Measurements from ENCODE around the gene PPM1H.

- TF ChIP-seq CTCF (conservative IDR thresholded peaks at IDR 0.05; ENCODE audit: low read length): no peak
- no peak for TF ChIP-seq EZH2phosphoT487 (IDR thresholded peaks at IDR 0.05; ENCODE audit: borderline replicate concordance)
These were observed 160.2 kb downstream of the PPM1H start for GRCh38 chr12:62774794-62775193.

Measured in Loucy (cell line).